CMK (cell line): ENCODE results near the gene FOLR3.
"Not testable (repeated sequence)": the region's sequence is repeated elsewhere in the genome, so short reads cannot be mapped to it uniquely, and the experiment has no call there.

Source experiments
- DNase-seq: peaks from one replicate; pipeline ENCODE4 v3.0.0-alpha.2; 2010; ENCODE audit warnings: low read depth

Gene FOLR3

GRCh38 chr11:72123117-72123653 lies 12.3 kb upstream of the FOLR3 start:
- DNase-seq, result no peak

GRCh38 chr11:72124046-72124445 lies 11.5 kb upstream of the FOLR3 start:
- DNase-seq, result no peak

- no peak for DNase-seq
Measured at GRCh38 chr11:72125956-72126355, 9.6 kb upstream of the FOLR3 start.

- DNase-seq, result no peak
Measured at GRCh38 chr11:72127923-72128322, 7.6 kb upstream of the FOLR3 start.

- DNase-seq, result no peak
Measured at GRCh38 chr11:72129381-72129780, 6.1 kb upstream of the FOLR3 start.

GRCh38 chr11:72132646-72133045 lies 2.9 kb upstream of the FOLR3 start:
- no peak for DNase-seq

- DNase-seq, result no peak
Measured at GRCh38 chr11:72135891-72136683, 562 bp downstream of the FOLR3 start.

- no peak for DNase-seq
Measured at GRCh38 chr11:72136684-72137262, 1.2 kb downstream of the FOLR3 start.

- no peak for DNase-seq
Measured at GRCh38 chr11:72138821-72139390, 3.4 kb downstream of the FOLR3 start.

- DNase-seq, result no peak
Measured at GRCh38 chr11:72139500-72139899, 4.0 kb downstream of the FOLR3 start.

GRCh38 chr11:72140661-72141060 lies 5.1 kb downstream of the FOLR3 start:
- DNase-seq, result no peak

GRCh38 chr11:72141066-72141465 lies 5.5 kb downstream of the FOLR3 start:
- no peak for DNase-seq

GRCh38 chr11:72142086-72142485 lies 6.6 kb downstream of the FOLR3 start:
- not testable (repeated sequence) for DNase-seq

- not testable (repeated sequence) for DNase-seq
Measured at GRCh38 chr11:72142543-72142942, 7.0 kb downstream of the FOLR3 start.

GRCh38 chr11:72144807-72145565 lies 9.5 kb downstream of the FOLR3 start:
- DNase-seq, result no peak

GRCh38 chr11:72146625-72147024 lies 11.1 kb downstream of the FOLR3 start:
- DNase-seq, result no peak

- no peak for DNase-seq
Measured at GRCh38 chr11:72150882-72151281, 15.4 kb downstream of the FOLR3 start.

GRCh38 chr11:72153874-72154273 lies 18.3 kb downstream of the FOLR3 start:
- not testable (repeated sequence) for DNase-seq

- DNase-seq, result no peak
Measured at GRCh38 chr11:72154816-72155215, 19.3 kb downstream of the FOLR3 start.

- DNase-seq, result no peak
Measured at GRCh38 chr11:72155751-72156150, 20.2 kb downstream of the FOLR3 start.

- no peak for DNase-seq
Measured at GRCh38 chr11:72157131-72157530, 21.6 kb downstream of the FOLR3 start.

- no peak for DNase-seq
Measured at GRCh38 chr11:72160319-72160718, 24.8 kb downstream of the FOLR3 start.
